Measurements from ENCODE around the gene THOP1. TPM values are rescaled to one million over a fixed set of nuclear protein-coding genes. Genes with fewer than 3 reads are reported as not detected.

The THOP1 gene
- polyA plus RNA-seq, 3 donors: 13.4 to 17.6 (median 14.6) TPM

DNA sequence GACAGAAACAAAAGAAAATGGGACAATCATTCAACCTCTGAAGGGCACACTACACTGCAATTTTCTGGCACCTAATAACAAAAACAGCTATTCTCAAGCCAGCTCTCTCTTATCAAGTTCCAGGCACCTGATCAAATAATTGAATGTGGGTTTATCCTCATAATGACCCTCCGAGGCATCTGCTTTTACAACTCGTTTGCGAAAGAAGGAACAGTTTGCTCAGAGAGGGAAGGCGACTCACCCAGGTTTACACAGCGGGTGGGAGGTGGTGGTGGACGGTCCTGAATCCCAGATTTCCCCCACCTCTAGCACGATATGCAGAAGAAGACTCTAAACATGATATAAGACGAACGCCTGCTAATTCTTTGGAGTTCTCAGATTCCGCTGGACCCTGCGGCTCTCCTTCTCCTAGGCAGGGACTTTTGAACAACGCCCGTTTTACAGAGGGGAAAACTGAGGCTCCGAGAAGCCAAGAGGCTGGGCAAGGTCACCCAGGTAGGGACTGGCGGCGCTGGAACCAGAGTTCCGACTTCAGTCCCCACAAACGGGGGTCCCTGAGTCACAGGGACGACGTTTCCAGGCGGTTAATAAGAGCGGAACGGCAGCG, 2.9 kb upstream of the THOP1 start:
- Mint-ChIP-seq H3K27ac (peak overlapping the region; percentile 86 to 94 (median 93)), H3K9me3 (no peaks in the 10 kb centered on the region), H3K27me3 (ENCODE audit: low read depth in 3 of 3) (no peaks in the 10 kb centered on the region), H3K4me3 (peak overlapping the region; percentile 89 to 92), H3K36me3 (peaks cover 6 to 23% of the 10 kb centered on the region in 2 donors), H3K4me1 (peaks cover 45% of the 10 kb centered on the region)
- Histone ChIP-seq H3K36me3 (replicated peaks in 1 of 2; ENCODE audit: control insufficient read depth in 1 of 2, insufficient read depth in 2 of 2, low read length in 2 of 2) (peaks cover 3 to 15% of the 10 kb centered on the region in 2 donors), H3K9me3 (replicated peaks in 1 of 2; ENCODE audit: control insufficient read depth in 1 of 2, insufficient read depth in 1 of 2, low read length in 2 of 2) (no peaks in the 10 kb centered on the region), H2AFZ (ENCODE audit: insufficient read depth, low read depth, low read length, poor library complexity, severe bottlenecking) (peak overlapping the region; percentile 86), H3K27me3 (ENCODE audit: control insufficient read depth in 2 of 2, insufficient read depth in 2 of 2, low read length in 2 of 2) (no peaks in the 10 kb centered on the region), H4K20me1 (ENCODE audit: insufficient read depth, low read length) (peaks cover 22% of the 10 kb centered on the region), H3K4me1 (ENCODE audit: control insufficient read depth in 1 of 2, insufficient read depth in 2 of 2, low read length in 2 of 2) (peaks cover 36 to 50% of the 10 kb centered on the region in 2 donors), H3K9ac (ENCODE audit: insufficient read depth, low read length, poor library complexity, severe bottlenecking) (peak overlapping the region; percentile 96), H3K27ac (ENCODE audit: low read depth in 1 of 2, low read length in 2 of 2) (peak overlapping the region; percentile 62 to 93), H3K4me3 (replicated peaks in 1 of 3; ENCODE audit: low read depth in 2 of 3, low read length in 3 of 3) (peak overlapping the region; percentile 57 to 98 (median 92)), H3K4me2 (replicated peaks; ENCODE audit: extremely low read depth, low read length, poor library complexity, severe bottlenecking) (peak overlapping the region; percentile 92), H3K79me2 (ENCODE audit: insufficient read depth, low read length) (peaks cover 85% of the 10 kb centered on the region)
- TF ChIP-seq, protein P1, sequence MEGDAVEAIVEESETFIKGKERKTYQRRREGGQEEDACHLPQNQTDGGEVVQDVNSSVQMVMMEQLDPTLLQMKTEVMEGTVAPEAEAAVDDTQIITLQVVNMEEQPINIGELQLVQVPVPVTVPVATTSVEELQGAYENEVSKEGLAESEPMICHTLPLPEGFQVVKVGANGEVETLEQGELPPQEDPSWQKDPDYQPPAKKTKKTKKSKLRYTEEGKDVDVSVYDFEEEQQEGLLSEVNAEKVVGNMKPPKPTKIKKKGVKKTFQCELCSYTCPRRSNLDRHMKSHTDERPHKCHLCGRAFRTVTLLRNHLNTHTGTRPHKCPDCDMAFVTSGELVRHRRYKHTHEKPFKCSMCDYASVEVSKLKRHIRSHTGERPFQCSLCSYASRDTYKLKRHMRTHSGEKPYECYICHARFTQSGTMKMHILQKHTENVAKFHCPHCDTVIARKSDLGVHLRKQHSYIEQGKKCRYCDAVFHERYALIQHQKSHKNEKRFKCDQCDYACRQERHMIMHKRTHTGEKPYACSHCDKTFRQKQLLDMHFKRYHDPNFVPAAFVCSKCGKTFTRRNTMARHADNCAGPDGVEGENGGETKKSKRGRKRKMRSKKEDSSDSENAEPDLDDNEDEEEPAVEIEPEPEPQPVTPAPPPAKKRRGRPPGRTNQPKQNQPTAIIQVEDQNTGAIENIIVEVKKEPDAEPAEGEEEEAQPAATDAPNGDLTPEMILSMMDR (IDR thresholded peaks at IDR 0.05): no peak
- intact Hi-C loops (cut with micrococcal nuclease): no loop called here
- DNase-seq: peak in 2 of 3 donors; percentile 24 to 34
- WGBS (ENCODE audit: insufficient coverage): under 1% methylated on average over 18 of the region's 24 CpGs

- H3K9me3 ChIP-seq (replicated peaks in 1 of 2; ENCODE audit: control insufficient read depth in 1 of 2, insufficient read depth in 1 of 2, low read length in 2 of 2): no peaks in the 10 kb centered on the region
- peak within 1 kb of the TSS; percentile 96 for H3K9ac ChIP-seq (ENCODE audit: insufficient read depth, low read length, poor library complexity, severe bottlenecking)
- intact Hi-C loops (cut with micrococcal nuclease): no loop called here
- peaks cover 22% of the 10 kb centered on the region for H4K20me1 ChIP-seq (ENCODE audit: insufficient read depth, low read length)
- no peaks in the 10 kb centered on the region for H3K27me3 ChIP-seq (ENCODE audit: control insufficient read depth in 2 of 2, insufficient read depth in 2 of 2, low read length in 2 of 2)
- peak within 1 kb of the TSS; percentile 92 for H3K4me2 ChIP-seq (replicated peaks; ENCODE audit: extremely low read depth, low read length, poor library complexity, severe bottlenecking)
- Mint-ChIP-seq H3K4me3 (peak within 1 kb of the TSS; percentile 89 to 92), H3K4me1 (peaks cover 45% of the 10 kb centered on the region), H3K27ac (peak within 1 kb of the TSS; percentile 86 to 94 (median 93)), H3K27me3 (ENCODE audit: low read depth in 3 of 3) (no peaks in the 10 kb centered on the region), H3K36me3 (peaks cover 2 to 16% of the 10 kb centered on the region in 2 donors), H3K9me3 (no peaks in the 10 kb centered on the region)
- H3K36me3 ChIP-seq (replicated peaks in 1 of 2; ENCODE audit: control insufficient read depth in 1 of 2, insufficient read depth in 2 of 2, low read length in 2 of 2): peaks cover 3 to 11% of the 10 kb centered on the region in 2 donors
- WGBS (ENCODE audit: insufficient coverage): under 1% methylated on average over 41 of the region's 68 CpGs
- H3K27ac ChIP-seq (ENCODE audit: low read depth in 1 of 2, low read length in 2 of 2): peak within 1 kb of the TSS; percentile 62 to 93
- DNase-seq: peak; percentile 99 to 100 (median 99)
- peak within 1 kb of the TSS; percentile 57 to 98 (median 92) for H3K4me3 ChIP-seq (replicated peaks in 1 of 3; ENCODE audit: low read depth in 2 of 3, low read length in 3 of 3)
- H2AFZ ChIP-seq (ENCODE audit: insufficient read depth, low read depth, low read length, poor library complexity, severe bottlenecking): peak within 1 kb of the TSS; percentile 86
- TF ChIP-seq, protein P1 (IDR thresholded peaks at IDR 0.05): peak; percentile 39
- H3K4me1 ChIP-seq (ENCODE audit: control insufficient read depth in 1 of 2, insufficient read depth in 2 of 2, low read length in 2 of 2): peaks cover 36 to 50% of the 10 kb centered on the region in 2 donors
- peaks cover 84% of the 10 kb centered on the region for H3K79me2 ChIP-seq (ENCODE audit: insufficient read depth, low read length)
Observed at GRCh38 chr19:2782936-2783780, 2.1 kb upstream of the THOP1 start, which contains the start of gene SGTA. TSS of gene SGTA (minus strand) at chr19:2783273. CDS start at chr19:2769068, 14,205 bp downstream.
